Measurements from ENCODE around the gene CDKAL1. TPM values are rescaled to one million over a fixed set of nuclear protein-coding genes. Genes with fewer than 3 reads are reported as not detected.

Gene CDKAL1
- total RNA-seq, 1 experiment from 2014 or later: 16.1 TPM

DNA sequence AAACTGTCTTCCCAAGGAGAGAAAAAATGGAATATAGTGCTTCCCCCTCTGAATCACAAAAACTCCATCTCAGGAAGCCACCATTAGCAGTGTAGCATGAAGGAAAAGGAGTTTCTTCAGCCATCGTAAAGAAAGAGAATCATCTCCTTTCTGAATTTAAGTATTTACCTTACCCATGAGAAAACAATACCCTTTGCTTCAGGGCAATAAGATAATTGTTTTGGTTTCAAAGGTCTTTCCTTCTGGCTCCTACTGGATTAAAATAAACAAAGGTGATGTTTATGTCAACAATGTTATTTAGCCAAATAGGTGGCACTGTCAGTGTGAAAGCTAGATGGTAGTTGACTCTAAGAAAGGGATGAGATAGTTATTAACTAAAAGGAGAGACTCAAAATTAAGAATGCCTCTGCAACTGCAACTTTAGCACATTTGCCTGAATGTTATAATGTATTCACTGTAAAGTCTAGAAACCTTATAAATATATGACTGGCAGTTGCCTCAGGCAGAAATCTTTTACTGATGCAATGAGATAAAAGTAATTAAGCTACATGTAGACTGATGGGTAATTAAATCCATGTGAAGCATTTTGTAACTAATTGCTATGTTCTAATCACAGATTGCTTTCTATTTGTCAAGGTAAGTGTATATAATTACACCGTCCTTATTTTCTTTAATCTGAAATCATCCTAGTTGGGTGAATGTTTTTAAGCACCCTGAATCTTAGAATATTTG is 399.0 kb downstream of the CDKAL1 start:
- Histone ChIP-seq H3K4me2 (peak overlapping the region; percentile 23; the same call in 1 of the 2 replicates), H3K79me2 (ENCODE audit: low read depth) (no peaks in the 10 kb centered on the region), H3F3A (ENCODE audit: insufficient read depth, low read depth) (peaks cover 12% of the 10 kb centered on the region; the same call in 1 of the 2 replicates), H3K4me1 (replicated peaks; ENCODE audit: insufficient read depth) (peaks cover 18% of the 10 kb centered on the region), H4K20me1 (ENCODE audit: insufficient read depth) (no peaks in the 10 kb centered on the region), H3K27me3 (ENCODE audit: insufficient read depth, low read depth) (no peaks in the 10 kb centered on the region), H2AFZ (no peak overlapping the region), H3K36me3 (ENCODE audit: low read depth) (no peaks in the 10 kb centered on the region), H3K9me2 (ENCODE audit: insufficient read depth) (no peaks in the 10 kb centered on the region; the same call in 1 of the 2 replicates), H3K9me3 (ENCODE audit: insufficient read depth, low read depth) (no peaks in the 10 kb centered on the region), H3K27ac (no peak overlapping the region), H3K4me3 (no peak overlapping the region)
- intact Hi-C loops (cut with micrococcal nuclease; ENCODE audit: unreplicated experiment): no loop called here
- DNase-seq: peak in 1 of 2 experiments; percentile 46
- TF ChIP-seq, protein P1, sequence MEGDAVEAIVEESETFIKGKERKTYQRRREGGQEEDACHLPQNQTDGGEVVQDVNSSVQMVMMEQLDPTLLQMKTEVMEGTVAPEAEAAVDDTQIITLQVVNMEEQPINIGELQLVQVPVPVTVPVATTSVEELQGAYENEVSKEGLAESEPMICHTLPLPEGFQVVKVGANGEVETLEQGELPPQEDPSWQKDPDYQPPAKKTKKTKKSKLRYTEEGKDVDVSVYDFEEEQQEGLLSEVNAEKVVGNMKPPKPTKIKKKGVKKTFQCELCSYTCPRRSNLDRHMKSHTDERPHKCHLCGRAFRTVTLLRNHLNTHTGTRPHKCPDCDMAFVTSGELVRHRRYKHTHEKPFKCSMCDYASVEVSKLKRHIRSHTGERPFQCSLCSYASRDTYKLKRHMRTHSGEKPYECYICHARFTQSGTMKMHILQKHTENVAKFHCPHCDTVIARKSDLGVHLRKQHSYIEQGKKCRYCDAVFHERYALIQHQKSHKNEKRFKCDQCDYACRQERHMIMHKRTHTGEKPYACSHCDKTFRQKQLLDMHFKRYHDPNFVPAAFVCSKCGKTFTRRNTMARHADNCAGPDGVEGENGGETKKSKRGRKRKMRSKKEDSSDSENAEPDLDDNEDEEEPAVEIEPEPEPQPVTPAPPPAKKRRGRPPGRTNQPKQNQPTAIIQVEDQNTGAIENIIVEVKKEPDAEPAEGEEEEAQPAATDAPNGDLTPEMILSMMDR (conservative IDR thresholded peaks at IDR 0.05): no peak
- TF ChIP-seq EZH2 (IDR thresholded peaks at IDR 0.05; ENCODE audit: low read depth): no peak
- no TSS peak for BruUV-seq (replicated peaks)
- ChIA-PET POLR2A (ENCODE audit: unreplicated experiment) (interaction anchor here (0.5 kb wide), 1 partner anchor 480 kb away, joined by 3 read pairs; no protein-coding TSS in a partner anchor), CTCF (no interaction called here)

DNA sequence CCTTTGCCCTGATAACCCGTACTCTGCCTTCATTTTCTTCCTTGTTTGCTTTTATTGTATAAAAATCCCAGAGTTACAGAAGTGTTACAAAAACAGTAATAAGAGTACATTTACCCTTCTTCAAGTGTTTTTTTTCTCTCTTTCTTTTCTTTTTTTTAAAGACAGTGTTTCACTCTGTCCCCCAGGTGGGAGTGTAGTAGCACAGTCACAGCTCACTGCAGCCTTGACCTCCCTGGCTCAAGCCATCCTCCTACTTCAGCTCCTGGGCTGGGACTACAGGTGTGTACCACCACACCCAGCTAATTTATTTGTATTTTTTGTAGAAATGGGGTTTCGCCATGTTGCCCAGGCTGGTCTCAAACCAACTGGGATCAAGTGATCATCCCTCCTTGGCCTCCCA is 402.7 kb downstream of the CDKAL1 start:
- Histone ChIP-seq H3K36me3 (ENCODE audit: low read depth) (no peaks in the 10 kb centered on the region), H3K4me2 (no peak overlapping the region), H3K4me3 (no peak overlapping the region), H3K79me2 (ENCODE audit: low read depth) (no peaks in the 10 kb centered on the region), H3K9me2 (ENCODE audit: insufficient read depth) (no peaks in the 10 kb centered on the region; the same call in 1 of the 2 replicates), H3K27me3 (ENCODE audit: insufficient read depth, low read depth) (no peaks in the 10 kb centered on the region), H2AFZ (no peak overlapping the region), H3K9me3 (ENCODE audit: insufficient read depth, low read depth) (no peaks in the 10 kb centered on the region), H3K4me1 (replicated peaks; ENCODE audit: insufficient read depth) (peaks cover 16% of the 10 kb centered on the region), H4K20me1 (ENCODE audit: insufficient read depth) (no peaks in the 10 kb centered on the region), H3K27ac (no peak overlapping the region), H3F3A (ENCODE audit: insufficient read depth, low read depth) (peaks cover 12% of the 10 kb centered on the region; the same call in 1 of the 2 replicates)
- no TSS peak for BruUV-seq (replicated peaks)
- CTCF ChIA-PET: no interaction called here
- intact Hi-C loops (cut with micrococcal nuclease; ENCODE audit: unreplicated experiment): no loop called here
- POLR2A ChIA-PET (ENCODE audit: unreplicated experiment): no interaction called here
- TF ChIP-seq, protein P1 (conservative IDR thresholded peaks at IDR 0.05): no peak
- TF ChIP-seq EZH2 (IDR thresholded peaks at IDR 0.05; ENCODE audit: low read depth): no peak
- no peak for DNase-seq

DNA sequence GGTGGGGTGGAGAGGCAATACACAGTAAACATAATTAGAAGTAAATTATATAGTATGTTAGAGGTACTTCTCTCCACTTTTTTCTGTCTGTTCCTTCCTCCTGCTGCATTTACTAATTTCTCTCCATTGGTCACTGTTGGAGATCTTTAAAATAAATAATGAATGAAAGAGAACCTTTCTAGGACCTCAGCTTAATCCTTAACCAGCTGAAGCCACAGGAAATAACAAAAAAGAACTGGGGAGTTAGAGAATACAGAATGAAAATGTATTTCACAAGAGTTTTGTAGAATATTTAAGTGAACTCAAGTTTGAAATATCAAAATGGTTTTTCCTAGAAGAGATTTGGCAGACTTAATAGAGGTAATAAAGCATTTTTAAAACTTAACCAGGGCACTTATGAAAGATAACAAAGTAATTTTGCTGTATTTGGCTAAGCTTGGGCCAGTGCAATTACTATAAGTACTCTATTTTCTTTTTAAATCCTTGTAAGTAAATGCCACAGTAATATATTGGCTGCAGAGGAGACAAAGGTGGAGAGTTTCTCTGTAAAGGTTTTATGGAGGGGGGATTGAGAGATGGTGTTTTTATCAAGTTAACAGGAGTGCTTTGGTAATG is 405.0 kb downstream of the CDKAL1 start:
- H3F3A ChIP-seq (ENCODE audit: insufficient read depth, low read depth): no peaks in the 10 kb centered on the region
- intact Hi-C loops (cut with micrococcal nuclease; ENCODE audit: unreplicated experiment): no loop called here
- no peaks in the 10 kb centered on the region for H3K79me2 ChIP-seq (ENCODE audit: low read depth)
- H3K4me1 ChIP-seq (replicated peaks; ENCODE audit: insufficient read depth): no peaks in the 10 kb centered on the region
- no peak overlapping the region for H3K27ac ChIP-seq
- no peak overlapping the region for H3K4me3 ChIP-seq
- H3K36me3 ChIP-seq (ENCODE audit: low read depth): no peaks in the 10 kb centered on the region
- TF ChIP-seq EZH2 (IDR thresholded peaks at IDR 0.05; ENCODE audit: low read depth): no peak
- TF ChIP-seq, protein P1 (conservative IDR thresholded peaks at IDR 0.05): no peak
- no peak overlapping the region for H2AFZ ChIP-seq
- peaks cover 5% of the 10 kb centered on the region; the same call in 1 of the 2 replicates for H3K9me3 ChIP-seq (ENCODE audit: insufficient read depth, low read depth)
- BruUV-seq (replicated peaks): no TSS peak
- DNase-seq: no peak
- no peaks in the 10 kb centered on the region; the same call in 1 of the 2 replicates for H3K9me2 ChIP-seq (ENCODE audit: insufficient read depth)
- no peak overlapping the region for H3K4me2 ChIP-seq
- no peaks in the 10 kb centered on the region for H3K27me3 ChIP-seq (ENCODE audit: insufficient read depth, low read depth)
- H4K20me1 ChIP-seq (ENCODE audit: insufficient read depth): no peaks in the 10 kb centered on the region
- CTCF ChIA-PET: no interaction called here
- POLR2A ChIA-PET (ENCODE audit: unreplicated experiment): no interaction called here
